ENCODE measurements around the gene PDE4B.

- no peak for TF ChIP-seq POLR2A (IDR thresholded peaks at IDR 0.05)
- TF ChIP-seq, protein P1, sequence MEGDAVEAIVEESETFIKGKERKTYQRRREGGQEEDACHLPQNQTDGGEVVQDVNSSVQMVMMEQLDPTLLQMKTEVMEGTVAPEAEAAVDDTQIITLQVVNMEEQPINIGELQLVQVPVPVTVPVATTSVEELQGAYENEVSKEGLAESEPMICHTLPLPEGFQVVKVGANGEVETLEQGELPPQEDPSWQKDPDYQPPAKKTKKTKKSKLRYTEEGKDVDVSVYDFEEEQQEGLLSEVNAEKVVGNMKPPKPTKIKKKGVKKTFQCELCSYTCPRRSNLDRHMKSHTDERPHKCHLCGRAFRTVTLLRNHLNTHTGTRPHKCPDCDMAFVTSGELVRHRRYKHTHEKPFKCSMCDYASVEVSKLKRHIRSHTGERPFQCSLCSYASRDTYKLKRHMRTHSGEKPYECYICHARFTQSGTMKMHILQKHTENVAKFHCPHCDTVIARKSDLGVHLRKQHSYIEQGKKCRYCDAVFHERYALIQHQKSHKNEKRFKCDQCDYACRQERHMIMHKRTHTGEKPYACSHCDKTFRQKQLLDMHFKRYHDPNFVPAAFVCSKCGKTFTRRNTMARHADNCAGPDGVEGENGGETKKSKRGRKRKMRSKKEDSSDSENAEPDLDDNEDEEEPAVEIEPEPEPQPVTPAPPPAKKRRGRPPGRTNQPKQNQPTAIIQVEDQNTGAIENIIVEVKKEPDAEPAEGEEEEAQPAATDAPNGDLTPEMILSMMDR (IDR thresholded peaks at IDR 0.05) = no peak
Measured at GRCh38 chr1:66244429-66244828, 451.7 kb downstream of the PDE4B start.
